K562 (cell line): ENCODE results near the gene KNSTRN. TPM values are rescaled to one million over a fixed set of nuclear protein-coding genes. Genes with fewer than 3 reads are reported as not detected.

Experiments
- ATAC-seq: fragments of 200-7000 bp; cut with Tn5 transposase; 3 replicates; pipeline ENCODE4 v1.9.1; 2020; ENCODE audit warnings: moderate library complexity
- BruUV-seq: library from RNA; stranded (reverse); fragments of 400-500 nt; replicated peaks from 2 replicates; lab custom pipeline; 2021; lab: Mats Ljungman, UMichigan
- CTCF ChIA-PET: fragments of 300-600 bp; formaldehyde crosslinking; extraction: SDS; loops from one replicate; lab custom pipeline; 2021; ENCODE audit warnings: low intra/inter-chr PET ratio; lab: Yijun Ruan, JAX
- POLR2A ChIA-PET: fragments of 300-600, 350-650 bp; sonication (Branson Sonifier 250); formaldehyde crosslinking; extraction: SDS; loops from one replicate; lab custom pipeline; 2021; ENCODE audit warnings: antibody characterized with exemption, inconsistent platforms; lab: Yijun Ruan, JAX
- DNase-seq, 4 experiments: peaks; one replicate each; pipeline versions ENCODE4 v3.0.0 to v3.0.0-alpha.2; 2011 to 2018; ENCODE audit warnings: low spot score in 3 of 4, mixed read lengths in 3 of 4; ENCODE audit errors: extremely low read depth in 1 of 4
- FAIRE-seq: peaks from 2 replicates; lab custom pipeline; 2011; peaks lifted over from hg19 to GRCh38; lab: Jason Lieb, UNC
- H2AFZ ChIP-seq: 2 replicates; pipeline ENCODE4 v1.6.0; 2011; ENCODE audit warnings: low read depth, low read length, control low read depth, inconsistent platforms
- H3K27ac ChIP-seq: fragments of 200-600 bp; 3 replicates; pipeline ENCODE4 v1.8.0; 2011; ENCODE audit warnings: low read depth, mild to moderate bottlenecking, control low read depth, inconsistent platforms, low read length, moderate library complexity, mixed read lengths; ENCODE audit errors: extremely low read depth
- H3K27me3 ChIP-seq, 2 experiments: fragments of 300-600 bp in 1 of 2; 2 replicates in 1 of 2; 3 replicates in 1 of 2; pipeline versions ENCODE4 v1.6.0 to v1.8.0; 2011; ENCODE audit warnings: inconsistent platforms in 2 of 2, low read length in 2 of 2, mild to moderate bottlenecking in 1 of 2, mixed read lengths in 1 of 2, moderate library complexity in 1 of 2; ENCODE audit not compliant: control insufficient read depth in 2 of 2, insufficient read depth in 2 of 2
- H3K36me3 ChIP-seq: fragments of 300-600 bp; 3 replicates; pipeline ENCODE4 v1.8.0; 2011; ENCODE audit warnings: mild to moderate bottlenecking, low read length, inconsistent platforms; ENCODE audit not compliant: control insufficient read depth, insufficient read depth
- H3K4me1 ChIP-seq, 2 experiments: fragments of 200-600 bp in 1 of 2; replicated peaks in 1 of 2; 2 replicates in 1 of 2; 3 replicates in 1 of 2; pipeline versions ENCODE4 v1.5.1 to v1.8.0; 2011; ENCODE audit warnings: inconsistent platforms in 2 of 2, low read length in 2 of 2, mild to moderate bottlenecking in 1 of 2, mixed read lengths in 1 of 2, moderate library complexity in 1 of 2; ENCODE audit not compliant: control insufficient read depth in 2 of 2, insufficient read depth in 2 of 2
- H3K4me2 ChIP-seq: 2 replicates; pipeline ENCODE4 v1.6.1; 2011; ENCODE audit warnings: low read length, control low read depth, inconsistent platforms, mixed read lengths; ENCODE audit not compliant: insufficient read depth
- H3K4me3 ChIP-seq: fragments of 200-600 bp; sonication (generic), shearing (Covaris generic); 2 replicates; pipeline ENCODE4 v1.5.1; 2016; ENCODE audit warnings: control low read depth, inconsistent platforms
- H3K79me2 ChIP-seq: fragments of 200-600 bp; 3 replicates; pipeline ENCODE4 v1.8.0; 2011; ENCODE audit warnings: low read length, inconsistent platforms; ENCODE audit not compliant: control insufficient read depth, insufficient read depth
- H3K9ac ChIP-seq, 2 experiments: 2 replicates each; pipeline versions ENCODE4 v1.6.0 to v1.6.1; 2011; ENCODE audit warnings: low read depth in 2 of 2, low read length in 2 of 2, control low read depth in 1 of 2, inconsistent platforms in 1 of 2, mild to moderate bottlenecking in 1 of 2, mixed read lengths in 1 of 2; ENCODE audit not compliant: insufficient read depth in 1 of 2
- H3K9me1 ChIP-seq: one replicate; pipeline ENCODE4 v1.6.0; 2011; ENCODE audit warnings: inconsistent platforms, mild to moderate bottlenecking, low read length, moderate library complexity; ENCODE audit not compliant: control insufficient read depth, insufficient read depth
- H3K9me3 ChIP-seq: replicated peaks from 2 replicates; pipeline ENCODE4 v1.5.1; 2011; ENCODE audit warnings: low read depth, low read length, inconsistent platforms; ENCODE audit not compliant: control insufficient read depth, insufficient read depth
- H4K20me1 ChIP-seq: replicated peaks from 2 replicates; pipeline ENCODE4 v1.6.1; 2011; ENCODE audit warnings: low read length, inconsistent platforms, mixed read lengths; ENCODE audit not compliant: control insufficient read depth, insufficient read depth
- ATF1 ChIP-seq, 2 experiments: fragments of 450-650 bp in 1 of 2; IDR thresholded peaks; 2 replicates each; pipeline ENCODE4 v1.6.1; 2016; ENCODE audit warnings: missing compliant biosample characterization in 1 of 2, missing genetic modification characterization in 1 of 2
- CTBP1 ChIP-seq: fragments of 450-650 bp; IDR thresholded peaks from 2 replicates; pipeline ENCODE4 v1.6.1; 2016; ENCODE audit warnings: borderline replicate concordance
- DMBX1 ChIP-seq: fragments of 250-450 bp; sonication (Bioruptor Pico); IDR thresholded peaks from 2 replicates; pipeline ENCODE4 v1.8.0; 2022; ENCODE audit warnings: inconsistent platforms, mild to moderate bottlenecking, moderate library complexity, borderline replicate concordance
- HOXB6 ChIP-seq: fragments of 250-450 bp; sonication (Bioruptor Pico); IDR thresholded peaks from 2 replicates; pipeline ENCODE4 v1.5.1; 2022; ENCODE audit warnings: mild to moderate bottlenecking, borderline replicate concordance
- PHF20 ChIP-seq: fragments of 450-650 bp; IDR thresholded peaks from 2 replicates; pipeline ENCODE4 v1.6.1; 2018; ENCODE audit not compliant: partially characterized antibody
- RBM14 ChIP-seq: fragments of 200-400 bp; formaldehyde crosslinking; IDR thresholded peaks from 2 replicates; pipeline ENCODE4 v1.6.1; 2018; ENCODE audit warnings: low read depth, mild to moderate bottlenecking, low read length, moderate library complexity, borderline replicate concordance; ENCODE audit not compliant: insufficient read depth
- SAP30 ChIP-seq: fragments of 200-600 bp; sonication (generic); IDR thresholded peaks from 2 replicates; pipeline ENCODE4 v1.6.1; 2012; ENCODE audit warnings: borderline replicate concordance, low read depth, mild to moderate bottlenecking, moderate library complexity, low read length, control low read depth, inconsistent platforms; ENCODE audit not compliant: insufficient read depth, poor library complexity, severe bottlenecking
- SMARCA4 ChIP-seq: fragments of 450-650 bp; IDR thresholded peaks from 2 replicates; pipeline ENCODE4 v1.6.1; 2016
- ZNF23 ChIP-seq: fragments of 250-450 bp; sonication (Bioruptor Pico); IDR thresholded peaks from 2 replicates; pipeline ENCODE4 v1.4.0; 2020; ENCODE audit warnings: mild to moderate bottlenecking
- ZNF311 ChIP-seq: fragments of 250-450 bp; sonication (Bioruptor Pico); IDR thresholded peaks from 2 replicates; pipeline ENCODE4 v1.4.0; 2020; ENCODE audit warnings: mild to moderate bottlenecking, moderate library complexity
- ZNF316 ChIP-seq: fragments of 450-650 bp; IDR thresholded peaks from 2 replicates; pipeline ENCODE4 v1.6.1; 2016
- WGBS: fragments of 100-300 bp; shearing (Covaris generic); methylation state at CpG from one replicate; pipeline ENCODE4 v1.1.6; 2016; ENCODE audit warnings: low coverage, mixed read lengths; ENCODE audit not compliant: insufficient coverage; ENCODE audit errors: missing lambda C conversion rate; 5-methylcytosine and 5-hydroxymethylcytosine counted together
- in situ Hi-C: fragments of 300-500 bp; cut with MboI; formaldehyde crosslinking; loops from 4 replicates; pipeline ENCODE4 v1.15.0; 2018; ENCODE audit warnings: inconsistent platforms, mixed read lengths
- intact Hi-C: fragments of 100-400 bp; cut with micrococcal nuclease; formaldehyde crosslinking; loops from 2 replicates; pipeline ENCODE4 v1.14.2; 2022
- polyA plus RNA-seq, 8 experiments: library from polyadenylated mRNA; depleted of rRNA in 4 of 8; stranded (reverse) in 5 of 8; unstranded in 3 of 8; fragments of >200 nt; fragmentation: Nextera tagmentation in 2 of 8; fragmentation: Illumina TruSeq in 1 of 8; extraction: Ambion mirVana in 2 of 8; extraction: Trizol in 1 of 8; gene quantifications; 2 replicates each; pipeline versions ENCODE4 v1.2.1 to v1.2.3, GENCODE V29; 2011 to 2014; ENCODE audit warnings: inconsistent platforms in 1 of 8, missing spikeins in 1 of 8
- total RNA-seq, 7 experiments: library from RNA; depleted of rRNA in 6 of 7; stranded (reverse); fragments of >200 nt in 6 of 7; fragmentation: Illumina TruSeq in 2 of 7; extraction: Trizol in 2 of 7; gene quantifications; 2 replicates each; pipeline versions ENCODE4 v1.2.1 to v1.2.3, GENCODE V29; 2011 to 2021; ENCODE audit warnings: low replicate concordance in 1 of 7
- TF ChIP-seq, protein P1 (sequence below): fragments of 450-650 bp; IDR thresholded peaks from 2 replicates; pipeline ENCODE4 v1.7.1; 2018; ENCODE audit warnings: mild to moderate bottlenecking, low read depth; ENCODE audit not compliant: partially characterized antibody

The KNSTRN gene
- total and polyA plus RNA-seq, 9 of the 15 experiments (the other 6 are each of a cell fraction or from before 2014, with no cell fraction given), result 48.7 to 88.2 (median 66.3) TPM

DNA sequence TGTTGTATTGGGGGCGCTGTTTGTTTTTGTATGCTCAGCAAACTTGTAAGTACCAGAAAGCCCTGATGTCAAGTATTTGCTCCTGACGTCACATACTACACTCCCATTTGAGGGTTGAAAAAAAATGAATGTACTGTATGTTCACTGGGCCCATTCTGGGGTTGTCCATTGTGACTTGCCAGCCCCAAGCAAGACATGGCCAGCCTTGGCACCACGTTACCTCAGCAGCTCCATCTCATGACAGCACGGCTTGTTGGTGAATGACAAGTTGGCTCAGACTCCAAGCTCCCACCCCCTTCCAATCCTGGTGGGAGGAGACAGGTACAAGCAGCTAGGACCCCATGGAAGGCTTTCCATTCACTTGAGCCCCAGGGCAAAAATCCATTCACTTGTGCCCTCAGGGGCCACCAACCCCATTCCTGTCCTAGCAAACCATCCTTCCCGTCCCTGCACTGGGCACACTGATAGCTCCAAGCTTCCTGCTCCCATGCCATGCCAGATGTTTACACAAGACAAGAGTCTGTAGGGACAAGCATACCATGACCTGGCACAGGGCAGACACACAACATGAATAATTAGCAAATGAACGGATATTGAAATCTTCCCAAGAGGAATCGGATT lies 30.1 kb upstream of the KNSTRN start:
- intact Hi-C loops (no loop called here), in situ Hi-C loops (no loop called here)
- FAIRE-seq, result peak; percentile 23
- Histone ChIP-seq H4K20me1 (no peaks in the 10 kb centered on the region; the same call in 1 of the 2 replicates), H3K9me3 (no peaks in the 10 kb centered on the region; the same call in 1 of the 2 replicates), H3K36me3 (no peaks in the 10 kb centered on the region), H3K27me3 (no peaks in the 10 kb centered on the region), H3K4me3 (no peak overlapping the region), H3K9me1 (no peaks in the 10 kb centered on the region), H3K4me2 (no peak overlapping the region), H2AFZ (no peak overlapping the region), H3K27ac (no peak overlapping the region), H3K9ac (no peak overlapping the region), H3K79me2 (no peaks in the 10 kb centered on the region), H3K4me1 (peaks cover 9 to 14% of the 10 kb centered on the region in 2 experiments; a peak in 3 of 5 replicates)
- CTCF ChIA-PET, result no interaction called here
- DNase-seq, result no peak
- WGBS, result 19% methylated on average over 7 of the region's 7 CpGs
- no TSS peak for BruUV-seq
- no peak for TF ChIP-seq ATF1 (CRISPR knock-in tag; IDR thresholded peaks at IDR 0.05)
- peak; percentile 26; the same call in 1 of the 2 replicates for TF ChIP-seq ATF1 (tag; IDR thresholded peaks at IDR 0.05)
- TF ChIP-seq ZNF316, result peak; percentile 38; the same call in 1 of the 2 replicates
- TF ChIP-seq DMBX1, result no peak
- POLR2A ChIA-PET, result no interaction called here
- no peak for ATAC-seq

DNA sequence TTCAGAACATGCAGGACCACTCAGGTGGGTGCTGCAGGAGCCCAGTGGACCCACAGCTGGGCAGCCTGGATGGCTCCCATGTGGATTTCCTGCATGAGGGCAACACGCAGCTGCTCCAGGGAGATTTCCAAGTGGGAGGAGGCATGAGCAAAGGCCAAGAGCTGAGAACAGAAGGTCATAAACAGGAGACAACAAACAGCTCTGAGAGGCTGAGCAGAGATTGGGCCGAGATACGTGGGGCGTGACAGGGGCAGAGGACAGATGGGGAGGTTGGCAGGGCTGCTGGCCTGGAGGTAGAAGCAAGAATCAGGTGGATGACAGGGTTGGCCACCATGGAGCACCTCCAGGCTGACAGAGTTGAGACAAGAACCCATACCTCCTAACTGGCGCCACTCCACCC lies 28.8 kb upstream of the KNSTRN start:
- no peak overlapping the region; the same call in 1 of the 2 replicates for H3K4me2 ChIP-seq
- H3K4me1 ChIP-seq, result peaks cover 9 to 22% of the 10 kb centered on the region in 2 experiments; a peak in 4 of 5 replicates
- no peaks in the 10 kb centered on the region for H3K9me1 ChIP-seq
- intact Hi-C loops (no loop called here), in situ Hi-C loops (no loop called here)
- H3K27ac ChIP-seq, result no peak overlapping the region
- BruUV-seq, result no TSS peak
- H3K27me3 ChIP-seq, result no peaks in the 10 kb centered on the region
- no peaks in the 10 kb centered on the region for H3K79me2 ChIP-seq
- H4K20me1 ChIP-seq, result no peaks in the 10 kb centered on the region; the same call in 1 of the 2 replicates
- ATAC-seq (no peak), DNase-seq (no peak), FAIRE-seq (no peak)
- CTCF ChIA-PET, result no interaction called here
- no peak overlapping the region for H3K4me3 ChIP-seq
- POLR2A ChIA-PET, result interaction anchor here (0.6 to 1.0 kb wide), 4 partner anchors 29 to 1503 kb away, joined by 3 to 4 read pairs (median 3); partner anchors contain the start of gene KNSTRN
- no peak overlapping the region for H3K9ac ChIP-seq
- no peaks in the 10 kb centered on the region; the same call in 1 of the 2 replicates for H3K9me3 ChIP-seq
- 20% methylated on average over 5 of the region's 5 CpGs for WGBS
- 0 out of 2 replicates have a peak overlapping the region, but pooled peaks have one; percentile 59 for H2AFZ ChIP-seq
- H3K36me3 ChIP-seq, result no peaks in the 10 kb centered on the region
- no peak for TF ChIP-seq ZNF311 (CRISPR knock-in tag)
- no peak for TF ChIP-seq CTBP1
- no peak for TF ChIP-seq PHF20
- no peak for TF ChIP-seq SAP30
- TF ChIP-seq HOXB6 (CRISPR knock-in tag), result no peak
- TF ChIP-seq ZNF23 (CRISPR knock-in tag), result no peak
- TF ChIP-seq, protein P1, sequence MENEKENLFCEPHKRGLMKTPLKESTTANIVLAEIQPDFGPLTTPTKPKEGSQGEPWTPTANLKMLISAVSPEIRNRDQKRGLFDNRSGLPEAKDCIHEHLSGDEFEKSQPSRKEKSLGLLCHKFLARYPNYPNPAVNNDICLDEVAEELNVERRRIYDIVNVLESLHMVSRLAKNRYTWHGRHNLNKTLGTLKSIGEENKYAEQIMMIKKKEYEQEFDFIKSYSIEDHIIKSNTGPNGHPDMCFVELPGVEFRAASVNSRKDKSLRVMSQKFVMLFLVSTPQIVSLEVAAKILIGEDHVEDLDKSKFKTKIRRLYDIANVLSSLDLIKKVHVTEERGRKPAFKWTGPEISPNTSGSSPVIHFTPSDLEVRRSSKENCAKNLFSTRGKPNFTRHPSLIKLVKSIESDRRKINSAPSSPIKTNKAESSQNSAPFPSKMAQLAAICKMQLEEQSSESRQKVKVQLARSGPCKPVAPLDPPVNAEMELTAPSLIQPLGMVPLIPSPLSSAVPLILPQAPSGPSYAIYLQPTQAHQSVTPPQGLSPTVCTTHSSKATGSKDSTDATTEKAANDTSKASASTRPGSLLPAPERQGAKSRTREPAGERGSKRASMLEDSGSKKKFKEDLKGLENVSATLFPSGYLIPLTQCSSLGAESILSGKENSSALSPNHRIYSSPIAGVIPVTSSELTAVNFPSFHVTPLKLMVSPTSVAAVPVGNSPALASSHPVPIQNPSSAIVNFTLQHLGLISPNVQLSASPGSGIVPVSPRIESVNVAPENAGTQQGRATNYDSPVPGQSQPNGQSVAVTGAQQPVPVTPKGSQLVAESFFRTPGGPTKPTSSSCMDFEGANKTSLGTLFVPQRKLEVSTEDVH, result no peak
- TF ChIP-seq RBM14, result no peak
- TF ChIP-seq SMARCA4, result no peak
